NCI-H2171 (cell line): ENCODE measurements around the gene ARGLU1.
"Not testable (repeated sequence)": the region's sequence is repeated elsewhere in the genome, so short reads cannot be mapped to it uniquely, and the experiment has no call there.

Source experiments
- DNase-seq: peaks from one replicate; lab custom pipeline; 2025; lab: John Stamatoyannopoulos, UW

The ARGLU1 gene

GRCh38 chr13:106567474-106568298 lies at the start of gene ARGLU1:
Gene ARGLU1, minus strand, starts transcription at chr13:106568137. Its CDS starts 218 bp downstream, at chr13:106567919.
- peak; percentile 93 for DNase-seq

- no peak for DNase-seq
Observed at GRCh38 chr13:106617561-106617960, 49.6 kb upstream of the ARGLU1 start.

- DNase-seq: no peak
Observed at GRCh38 chr13:106616729-106617128, 48.8 kb upstream of the ARGLU1 start.

- no peak for DNase-seq
Observed at GRCh38 chr13:106614874-106615273, 46.9 kb upstream of the ARGLU1 start.

GRCh38 chr13:106612688-106613087 lies 44.8 kb upstream of the ARGLU1 start:
- no peak for DNase-seq

- DNase-seq: no peak
Observed at GRCh38 chr13:106610486-106610885, 42.5 kb upstream of the ARGLU1 start.

GRCh38 chr13:106609116-106609515 lies 41.2 kb upstream of the ARGLU1 start:
- DNase-seq: no peak

GRCh38 chr13:106603546-106603945 lies 35.6 kb upstream of the ARGLU1 start:
- no peak for DNase-seq

- no peak for DNase-seq
Observed at GRCh38 chr13:106602178-106602577, 34.2 kb upstream of the ARGLU1 start.

- DNase-seq: no peak
Observed at GRCh38 chr13:106601489-106601888, 33.6 kb upstream of the ARGLU1 start.

- DNase-seq: not testable (repeated sequence)
Observed at GRCh38 chr13:106600798-106601135, 32.8 kb upstream of the ARGLU1 start.

GRCh38 chr13:106599875-106600797 lies 32.2 kb upstream of the ARGLU1 start:
- no peak for DNase-seq

- no peak for DNase-seq
Observed at GRCh38 chr13:106597749-106598395, 29.9 kb upstream of the ARGLU1 start.

- no peak for DNase-seq
Observed at GRCh38 chr13:106597186-106597585, 29.2 kb upstream of the ARGLU1 start.

GRCh38 chr13:106596275-106596937 lies 28.5 kb upstream of the ARGLU1 start:
- DNase-seq: no peak

- no peak for DNase-seq
Observed at GRCh38 chr13:106595625-106596024, 27.7 kb upstream of the ARGLU1 start.

- no peak for DNase-seq
Observed at GRCh38 chr13:106594980-106595379, 27.0 kb upstream of the ARGLU1 start.

- no peak for DNase-seq
Observed at GRCh38 chr13:106593132-106593531, 25.2 kb upstream of the ARGLU1 start.

- no peak for DNase-seq
Observed at GRCh38 chr13:106591299-106591698, 23.4 kb upstream of the ARGLU1 start.

- no peak for DNase-seq
Observed at GRCh38 chr13:106589716-106590115, 21.8 kb upstream of the ARGLU1 start.

GRCh38 chr13:106588367-106588766 lies 20.4 kb upstream of the ARGLU1 start:
- no peak for DNase-seq

GRCh38 chr13:106587787-106588186 lies 19.9 kb upstream of the ARGLU1 start:
- DNase-seq: no peak
